Cardiac muscle cell (in vitro differentiated cells and primary cell): ENCODE data around the gene ATAD3C. TPM values are rescaled to one million over a fixed set of nuclear protein-coding genes. Genes with fewer than 3 reads are reported as not detected.

Experiments used
- DNase-seq, 2 donors: peaks; one replicate each; pipeline versions ENCODE4 v3.0.0 to v3.0.0-alpha.2; 2010 to 2017; ENCODE audit warnings: low read depth in 1 of 2, low spot score in 1 of 2
- H3K27ac ChIP-seq: fragments of 200-600 bp; sonication (generic); 2 replicates; pipeline ENCODE4 v1.5.1; 2016
- H3K27me3 ChIP-seq: fragments of 200-600 bp; sonication (generic); 2 replicates; pipeline ENCODE4 v1.6.0; 2016; ENCODE audit warnings: control low read depth
- H3K36me3 ChIP-seq: fragments of 200-600 bp; sonication (generic); 2 replicates; pipeline ENCODE4 v1.5.1; 2016; ENCODE audit warnings: control low read depth
- H3K4me1 ChIP-seq: fragments of 200-600 bp; sonication (generic); 2 replicates; pipeline ENCODE4 v1.8.1; 2017; ENCODE audit warnings: low read depth, mild to moderate bottlenecking, mixed run types
- H3K4me3 ChIP-seq: fragments of 200-600 bp; sonication (generic); 2 replicates; pipeline ENCODE4 v1.5.1; 2016; ENCODE audit warnings: mild to moderate bottlenecking
- H3K9me3 ChIP-seq: fragments of 200-600 bp; sonication (generic); 2 replicates; pipeline ENCODE4 v1.5.1; 2017; ENCODE audit warnings: low read depth, mild to moderate bottlenecking, control low read depth
- CTCF ChIP-seq: IDR thresholded peaks from 2 replicates; pipeline ENCODE4 v1.5.1; 2012; ENCODE audit warnings: low read depth, mild to moderate bottlenecking, low read length
- polyA plus RNA-seq: library from polyadenylated mRNA; unstranded; fragments of >200 nt; fragmentation: Nextera tagmentation; extraction: Ambion mirVana; gene quantifications from 2 replicates; pipeline ENCODE4 v1.2.1, GENCODE V29; 2016
- total RNA-seq: library from RNA; depleted of rRNA; stranded (reverse); fragments of >200 nt; gene quantifications from 2 replicates; pipeline ENCODE4 v1.2.3, GENCODE V29; 2016

Gene ATAD3C
- total and polyA plus RNA-seq, 2 experiments from 2014 or later = 0.21 to 0.53 TPM

- H3K4me1 ChIP-seq = no peaks in the 10 kb centered on the region
- H3K9me3 ChIP-seq = no peaks in the 10 kb centered on the region
- no peak for DNase-seq
- no peaks in the 10 kb centered on the region for H3K36me3 ChIP-seq
- H3K4me3 ChIP-seq = no peak overlapping the region
- H3K27ac ChIP-seq = no peak overlapping the region
- H3K27me3 ChIP-seq = no peaks in the 10 kb centered on the region
- TF ChIP-seq CTCF = no peak
These were observed 30.8 kb upstream of the ATAD3C start for GRCh38 chr1:1418464-1419362.

- no peak for TF ChIP-seq CTCF
- Histone ChIP-seq H3K27me3 (no peaks in the 10 kb centered on the region), H3K9me3 (no peaks in the 10 kb centered on the region), H3K36me3 (no peaks in the 10 kb centered on the region), H3K4me3 (no peak overlapping the region), H3K4me1 (no peaks in the 10 kb centered on the region), H3K27ac (no peak overlapping the region)
- no peak for DNase-seq
These were observed 30.1 kb upstream of the ATAD3C start for GRCh38 chr1:1419363-1419812.

GRCh38 chr1:1419813-1420653 lies 29.5 kb upstream of the ATAD3C start:
- H3K4me1 ChIP-seq = no peaks in the 10 kb centered on the region
- no peaks in the 10 kb centered on the region for H3K9me3 ChIP-seq
- H3K27me3 ChIP-seq = no peaks in the 10 kb centered on the region
- no peak overlapping the region for H3K27ac ChIP-seq
- DNase-seq = peak in 1 of 2 donors; percentile 39
- TF ChIP-seq CTCF = no peak
- no peak overlapping the region for H3K4me3 ChIP-seq
- no peaks in the 10 kb centered on the region for H3K36me3 ChIP-seq

- Histone ChIP-seq H3K4me1 (no peaks in the 10 kb centered on the region), H3K27me3 (no peaks in the 10 kb centered on the region), H3K27ac (no peak overlapping the region), H3K9me3 (no peaks in the 10 kb centered on the region), H3K36me3 (no peaks in the 10 kb centered on the region), H3K4me3 (no peak overlapping the region)
- no peak for TF ChIP-seq CTCF
- DNase-seq = no peak
These were observed 28.8 kb upstream of the ATAD3C start for GRCh38 chr1:1420654-1421141.

GRCh38 chr1:1421147-1421906 lies 28.2 kb upstream of the ATAD3C start, which contains the start of gene ANKRD65:
Gene ANKRD65, minus strand, starts transcription at chr1:1421276. Its CDS starts 271 bp downstream, at chr1:1421005.
- no peaks in the 10 kb centered on the region for H3K9me3 ChIP-seq
- no peak within 1 kb of the TSS for H3K4me3 ChIP-seq
- no peaks in the 10 kb centered on the region for H3K4me1 ChIP-seq
- no peaks in the 10 kb centered on the region for H3K36me3 ChIP-seq
- H3K27me3 ChIP-seq = no peaks in the 10 kb centered on the region
- H3K27ac ChIP-seq = no peak within 1 kb of the TSS
- no peak for DNase-seq
- no peak for TF ChIP-seq CTCF
